Measurements from ENCODE around the gene APOA4.

APOA4 gene

DNA sequence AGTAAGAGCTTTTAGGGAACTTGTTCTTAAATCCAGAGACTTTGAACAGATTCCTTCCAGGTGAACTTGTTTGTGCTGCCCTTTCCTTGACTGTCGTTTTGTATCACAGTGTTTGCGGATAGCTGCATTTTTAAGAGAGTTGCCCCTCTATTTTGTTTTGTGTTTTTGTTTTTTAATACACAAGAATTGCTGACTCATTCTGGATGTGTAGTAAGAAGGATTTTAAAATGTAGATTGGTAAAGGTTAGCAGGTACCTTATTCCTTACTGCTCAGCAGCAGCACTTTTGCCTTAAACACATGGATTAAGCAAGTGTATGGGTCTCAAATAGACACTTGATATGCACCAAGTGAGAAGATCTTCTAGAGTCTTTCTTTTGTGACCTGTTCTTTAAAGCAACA is 22.5 kb downstream of the APOA4 start:
- no peak for TF ChIP-seq JUND (IDR thresholded peaks at IDR 0.05; ENCODE audit: low read depth)
- no peak for DNase-seq (ENCODE audit: low read depth in 1 of 2, low spot score in 1 of 2)
- in situ Hi-C loops (cut with HindIII; ENCODE audit: low pct_unique_long_range_greater_than_20kb, low sequenced_read_pairs): no loop called here

DNA sequence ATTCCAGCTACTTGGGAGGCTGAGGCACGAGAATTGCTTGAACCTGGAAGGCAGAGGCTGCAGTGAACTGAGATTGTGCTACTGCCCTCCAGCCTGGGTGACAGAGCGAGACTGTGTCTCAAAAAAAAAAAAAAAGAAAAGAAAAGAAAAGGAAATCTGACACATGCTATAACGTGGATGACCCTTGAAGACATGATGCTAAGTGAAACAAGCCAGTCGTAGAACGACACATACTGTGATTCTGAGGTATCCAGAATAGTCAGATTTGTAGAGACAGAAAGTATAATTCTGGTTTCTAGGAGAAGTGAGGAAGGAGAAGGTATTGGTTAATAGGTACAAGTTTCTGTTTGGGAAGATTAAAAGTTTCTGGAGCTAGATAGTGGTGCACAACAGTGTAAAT is 24.7 kb downstream of the APOA4 start:
- DNase-seq (ENCODE audit: low read depth in 1 of 2, low spot score in 1 of 2): no peak
- in situ Hi-C loops (cut with HindIII; ENCODE audit: low pct_unique_long_range_greater_than_20kb, low sequenced_read_pairs): no loop called here

GRCh38 chr11:116797816-116798215 is 25.3 kb downstream of the APOA4 start:
- no peak for DNase-seq (ENCODE audit: low read depth in 1 of 2, low spot score in 1 of 2)
- no peak for TF ChIP-seq JUND (IDR thresholded peaks at IDR 0.05; ENCODE audit: low read depth)
- in situ Hi-C loops (cut with HindIII; ENCODE audit: low pct_unique_long_range_greater_than_20kb, low sequenced_read_pairs): no loop called here

More for the DNA sequence above, 24.7 kb downstream of the APOA4 start:
- TF ChIP-seq JUND (IDR thresholded peaks at IDR 0.05; ENCODE audit: low read depth): no peak

DNA sequence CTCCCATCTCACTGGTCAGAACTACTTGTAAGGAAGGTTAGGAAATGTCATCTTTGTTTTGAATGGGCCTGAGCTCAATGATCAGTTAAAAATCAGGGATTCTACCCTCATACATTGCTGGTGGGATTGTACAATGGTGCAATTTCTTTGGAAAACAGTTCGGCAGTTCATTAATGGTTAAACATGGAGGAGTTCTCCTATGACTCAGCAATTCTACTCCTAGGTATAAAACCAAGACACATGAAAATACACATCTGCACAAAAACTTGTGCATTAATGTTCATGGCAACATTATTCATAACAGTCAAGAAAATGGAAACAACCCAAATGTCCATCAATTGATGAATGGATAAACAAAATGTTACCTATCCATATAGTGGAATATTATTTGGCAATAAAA is 26.6 kb downstream of the APOA4 start:
- no peak for DNase-seq (ENCODE audit: low read depth in 1 of 2, low spot score in 1 of 2)
- in situ Hi-C loops (cut with HindIII; ENCODE audit: low pct_unique_long_range_greater_than_20kb, low sequenced_read_pairs): no loop called here
- no peak for TF ChIP-seq JUND (IDR thresholded peaks at IDR 0.05; ENCODE audit: low read depth)

- DNase-seq (ENCODE audit: low read depth in 1 of 2, low spot score in 1 of 2): no peak
- TF ChIP-seq JUND (IDR thresholded peaks at IDR 0.05; ENCODE audit: low read depth): no peak
- in situ Hi-C loops (cut with HindIII; ENCODE audit: low pct_unique_long_range_greater_than_20kb, low sequenced_read_pairs): no loop called here
These were observed 28.3 kb downstream of the APOA4 start for GRCh38 chr11:116794851-116795250.

DNA sequence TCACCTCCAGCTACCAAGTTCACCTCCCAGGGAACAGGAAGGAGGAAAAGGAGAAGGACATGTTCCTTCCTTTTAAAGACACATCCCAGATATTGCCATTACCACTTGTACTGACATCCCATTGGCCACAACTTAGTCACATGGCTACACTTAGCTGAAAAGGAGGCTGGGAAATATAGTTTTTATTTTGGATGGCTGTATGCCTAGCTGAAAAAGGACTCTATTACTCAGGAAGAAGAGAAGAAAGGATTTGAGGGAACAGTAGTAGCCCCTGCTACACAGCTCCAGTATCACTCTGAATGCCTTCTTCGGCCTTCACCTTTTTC is 29.4 kb downstream of the APOA4 start:
- DNase-seq (ENCODE audit: low read depth in 1 of 2, low spot score in 1 of 2): peak in 1 of 2 experiments; percentile 55
- TF ChIP-seq JUND (IDR thresholded peaks at IDR 0.05; ENCODE audit: low read depth): no peak
- in situ Hi-C loops (cut with HindIII; ENCODE audit: low pct_unique_long_range_greater_than_20kb, low sequenced_read_pairs): no loop called here

GRCh38 chr11:116792869-116793771 is 30.0 kb downstream of the APOA4 start:
- in situ Hi-C loops (cut with HindIII; ENCODE audit: low pct_unique_long_range_greater_than_20kb, low sequenced_read_pairs): no loop called here

GRCh38 chr11:116792144-116792868 is 30.8 kb downstream of the APOA4 start:
- TF ChIP-seq JUND (IDR thresholded peaks at IDR 0.05; ENCODE audit: low read depth): no peak
- in situ Hi-C loops (cut with HindIII; ENCODE audit: low pct_unique_long_range_greater_than_20kb, low sequenced_read_pairs): no loop called here
- DNase-seq (ENCODE audit: low read depth in 1 of 2, low spot score in 1 of 2): no peak

More at GRCh38 chr11:116792869-116793771, 30.0 kb downstream of the APOA4 start:
- no peak for TF ChIP-seq JUND (IDR thresholded peaks at IDR 0.05; ENCODE audit: low read depth)
- no peak for DNase-seq (ENCODE audit: low read depth in 1 of 2, low spot score in 1 of 2)

DNA sequence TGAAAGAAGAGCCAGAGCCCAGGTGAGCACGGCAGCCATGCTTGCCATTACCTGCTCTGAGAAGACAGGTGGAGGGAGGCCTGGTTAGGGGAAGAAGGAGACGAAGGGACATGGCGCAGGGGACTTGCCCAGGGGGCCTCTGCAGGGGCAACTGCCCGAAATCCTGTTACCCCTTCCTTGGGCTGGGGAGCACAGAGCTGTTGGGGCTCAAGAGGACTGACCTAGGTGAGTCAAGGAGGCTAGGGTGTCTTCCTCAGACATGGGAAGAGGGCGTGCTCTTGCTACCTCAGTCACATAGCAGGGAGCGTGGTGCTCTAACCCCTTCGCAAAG is 31.3 kb downstream of the APOA4 start, which contains the start of gene APOA5:
TSS of gene APOA5 (minus strand) at position 67 of the 331 bp plus-strand sequence. CDS start at position 48, 19 bp downstream.
- TF ChIP-seq JUND (IDR thresholded peaks at IDR 0.05; ENCODE audit: low read depth): no peak
- DNase-seq (ENCODE audit: low read depth in 1 of 2, low spot score in 1 of 2): no peak
- in situ Hi-C loops (cut with HindIII; ENCODE audit: low pct_unique_long_range_greater_than_20kb, low sequenced_read_pairs): no loop called here

GRCh38 chr11:116791002-116791812 is 31.9 kb downstream of the APOA4 start:
- in situ Hi-C loops (cut with HindIII; ENCODE audit: low pct_unique_long_range_greater_than_20kb, low sequenced_read_pairs): no loop called here
- TF ChIP-seq JUND (IDR thresholded peaks at IDR 0.05; ENCODE audit: low read depth): no peak
- DNase-seq (ENCODE audit: low read depth in 1 of 2, low spot score in 1 of 2): peak; percentile 69 to 93

DNA sequence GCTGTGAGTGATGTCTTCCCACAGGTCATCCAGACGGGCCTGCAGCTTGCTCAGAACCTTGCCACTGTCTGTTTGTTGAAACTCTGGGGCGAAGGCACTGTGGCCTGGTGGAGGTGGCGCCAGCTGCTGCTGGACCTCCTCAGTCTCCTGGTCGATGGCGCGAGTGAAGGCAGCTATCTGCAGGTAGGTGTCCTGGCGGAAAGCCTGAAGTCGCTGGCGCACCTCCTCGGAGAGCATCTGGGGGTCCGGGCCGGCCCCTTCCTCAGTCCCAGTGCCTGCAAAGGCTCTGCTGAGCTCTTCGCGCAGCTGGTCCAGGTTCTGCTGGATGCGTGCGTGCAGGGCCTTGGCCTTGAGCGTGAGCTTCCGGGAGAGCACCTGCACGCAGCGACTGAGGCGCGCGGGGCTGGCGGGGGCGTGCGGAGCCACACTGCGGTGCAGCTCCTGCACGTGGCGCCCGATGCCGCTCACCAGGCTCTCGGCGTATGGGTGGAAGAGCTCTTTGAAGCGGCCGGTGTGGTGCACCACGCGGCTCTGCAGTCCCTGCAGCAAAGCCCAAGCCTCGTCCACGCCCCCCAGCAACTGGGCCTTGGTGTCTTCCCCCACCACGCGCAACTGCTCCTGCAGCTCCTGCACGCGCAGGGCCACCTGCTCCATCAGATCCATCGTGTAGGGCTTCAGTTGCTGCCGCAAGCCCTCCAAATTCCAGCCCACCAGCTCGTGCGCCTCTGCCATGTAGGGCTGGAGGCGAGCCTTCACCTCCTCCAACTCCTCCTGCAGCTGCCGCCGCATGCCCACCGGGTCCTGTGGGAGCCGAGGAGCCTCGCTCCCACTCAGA is 32.7 kb downstream of the APOA4 start:
- in situ Hi-C loops (cut with HindIII; ENCODE audit: low pct_unique_long_range_greater_than_20kb, low sequenced_read_pairs): no loop called here
- no peak for TF ChIP-seq JUND (IDR thresholded peaks at IDR 0.05; ENCODE audit: low read depth)
- no peak for DNase-seq (ENCODE audit: low read depth in 1 of 2, low spot score in 1 of 2)

DNA sequence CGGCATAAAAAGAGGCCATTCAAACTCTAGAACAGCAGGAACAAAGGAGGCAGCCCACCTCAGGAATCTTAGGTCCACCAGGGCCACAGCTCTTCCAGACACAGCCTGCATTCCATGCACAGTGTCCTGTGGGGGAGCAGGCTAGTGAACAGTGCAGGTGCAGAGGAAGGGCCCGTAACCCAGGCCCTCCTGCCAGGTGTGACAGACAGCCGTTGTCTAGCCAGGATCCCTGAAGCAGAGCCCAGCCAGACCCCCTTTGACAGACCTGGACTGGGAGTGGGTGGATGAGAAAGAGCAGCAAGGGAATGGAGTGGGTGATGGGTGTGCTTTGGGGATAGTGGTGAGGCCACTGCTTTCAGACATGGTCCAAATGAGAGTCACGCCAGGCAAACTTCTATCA is 34.1 kb downstream of the APOA4 start:
- DNase-seq (ENCODE audit: low read depth in 1 of 2, low spot score in 1 of 2): no peak
- TF ChIP-seq JUND (IDR thresholded peaks at IDR 0.05; ENCODE audit: low read depth): no peak
- in situ Hi-C loops (cut with HindIII; ENCODE audit: low pct_unique_long_range_greater_than_20kb, low sequenced_read_pairs): no loop called here
